Hematopoietic multipotent progenitor cell treated with erythropoietin and hydrocortisone succinate and interleukin-3 and kit ligand, for 4 days (in vitro differentiated cells): ENCODE results near the gene PTCH1.

Experiments used
- DNase-seq: peaks from one replicate; pipeline ENCODE4 v3.0.0-alpha.2; 2015

The PTCH1 gene

DNA sequence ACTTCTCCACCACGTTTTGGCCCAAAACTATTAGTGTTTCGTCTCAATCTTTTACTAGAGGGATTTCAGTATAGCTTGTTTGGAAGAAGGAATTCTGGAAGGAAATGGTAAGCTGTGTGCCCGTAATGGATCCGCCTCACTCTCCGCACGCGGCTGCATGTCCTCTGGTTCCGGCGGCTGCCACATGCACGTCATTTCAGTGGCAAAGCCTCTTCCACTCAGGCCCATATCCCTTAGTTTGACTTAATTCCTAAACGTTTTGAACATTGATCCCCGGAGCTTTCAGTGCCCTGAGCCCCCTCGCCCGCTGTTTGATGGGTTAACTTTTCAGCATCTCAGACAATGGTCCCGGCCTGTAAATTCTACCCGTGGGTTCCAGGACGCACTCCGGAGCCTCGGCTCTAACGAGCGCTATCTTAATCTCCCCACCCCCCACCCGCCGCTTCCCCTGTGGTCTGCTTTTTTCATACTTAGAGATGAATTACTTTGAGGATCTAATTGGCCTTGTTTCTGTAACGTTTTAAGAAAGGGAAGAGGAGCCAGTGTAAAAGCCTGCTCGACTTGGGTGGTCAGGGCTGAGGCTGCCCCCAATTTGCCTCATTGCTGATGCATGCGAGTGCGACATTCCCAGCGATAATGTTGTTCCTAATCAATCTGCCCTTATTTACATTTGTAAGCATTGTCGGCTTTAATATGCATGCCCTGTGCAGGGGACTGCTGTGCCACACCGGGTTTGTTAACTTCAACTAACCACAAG lies 4.6 kb downstream of the PTCH1 start:
- DNase-seq = peak; percentile 10

- no peak for DNase-seq
Measured at GRCh38 chr9:95511616-95511931, 5.2 kb downstream of the PTCH1 start.

DNA sequence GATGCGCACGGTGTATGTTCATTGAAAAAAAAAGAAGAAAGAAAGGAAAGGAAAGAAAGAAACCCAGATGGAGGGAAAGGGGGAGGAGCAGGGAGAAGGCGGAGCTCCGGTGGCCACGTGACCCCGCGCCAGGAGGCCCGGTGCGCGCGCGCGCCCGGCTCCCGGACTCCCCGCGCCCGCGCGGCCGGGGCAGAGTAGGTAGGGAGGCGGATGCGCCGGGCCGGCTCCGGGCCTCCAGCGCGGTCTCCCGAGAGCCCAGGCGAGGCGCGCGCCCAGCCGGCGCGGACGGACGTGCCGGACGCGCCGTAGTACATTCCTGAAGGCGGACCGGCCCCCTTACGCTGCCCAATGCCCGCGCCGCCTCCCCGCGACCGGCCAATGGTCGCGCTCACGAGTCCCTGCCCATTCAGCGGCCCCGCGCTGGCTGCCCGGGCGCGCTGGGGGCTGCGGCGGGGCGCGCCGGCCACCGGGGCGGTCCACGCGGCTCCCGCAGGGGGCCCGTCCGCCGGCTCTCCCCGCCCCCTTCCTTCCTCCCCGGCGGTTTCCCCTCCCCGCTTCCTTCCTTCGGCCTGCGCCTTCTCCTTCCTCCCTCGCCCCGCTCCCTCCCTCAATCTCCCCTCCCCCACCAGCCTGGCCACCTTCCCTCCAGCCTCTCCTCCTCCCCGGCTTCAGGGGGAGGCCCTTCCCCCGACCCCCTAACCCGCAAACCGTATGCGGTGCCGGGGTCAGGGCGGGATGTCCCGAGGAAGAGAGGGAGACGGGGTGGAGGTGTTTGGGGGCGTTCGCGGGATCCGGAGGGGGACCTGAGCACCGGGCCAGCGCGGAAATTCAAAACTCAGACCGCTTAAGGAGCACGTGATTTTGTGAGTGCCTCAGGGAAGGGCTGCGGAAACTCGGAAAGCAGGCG lies 5.8 kb downstream of the PTCH1 start:
- DNase-seq = peak; percentile 81

DNA sequence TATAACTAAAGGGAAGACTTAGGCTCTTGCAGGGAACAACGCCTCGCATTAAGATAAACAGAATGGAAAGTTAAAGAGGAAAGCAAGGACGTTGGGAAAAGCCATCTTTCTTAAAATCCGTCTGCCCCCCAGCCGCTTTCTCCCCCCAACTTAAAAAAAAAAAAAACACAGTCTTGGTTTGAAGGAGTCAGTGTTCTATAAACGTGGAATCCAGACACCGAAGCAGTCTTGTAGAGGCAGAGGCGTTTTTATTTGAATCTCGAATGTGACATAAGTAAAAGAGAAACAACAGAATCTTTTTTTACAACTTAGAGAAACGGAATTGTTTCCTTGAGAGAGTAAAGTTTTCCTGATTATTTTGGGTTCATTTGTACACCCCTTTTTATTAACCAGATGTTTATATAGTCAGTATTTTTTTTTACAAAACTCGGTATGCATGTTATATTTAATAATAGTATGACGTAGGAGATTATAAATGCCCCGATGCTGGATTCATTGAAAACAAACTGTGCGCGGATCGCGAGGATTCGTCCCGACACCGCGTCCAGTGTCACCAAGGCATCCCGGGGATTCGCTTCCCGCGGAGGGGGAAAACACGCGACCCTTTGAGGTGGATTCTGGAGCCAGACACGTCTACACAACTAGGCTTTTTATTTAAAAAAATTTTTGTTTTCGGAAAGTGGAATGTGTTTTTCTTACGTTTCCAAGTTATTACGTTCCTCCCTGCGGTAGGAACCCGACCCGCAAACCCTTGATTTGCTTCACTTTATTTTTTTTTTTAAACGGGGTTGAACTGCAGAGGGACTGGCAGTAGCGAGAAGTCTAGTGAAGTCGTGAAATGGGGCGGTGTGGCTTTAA lies 6.7 kb downstream of the PTCH1 start:
- DNase-seq = peak; percentile 6

DNA sequence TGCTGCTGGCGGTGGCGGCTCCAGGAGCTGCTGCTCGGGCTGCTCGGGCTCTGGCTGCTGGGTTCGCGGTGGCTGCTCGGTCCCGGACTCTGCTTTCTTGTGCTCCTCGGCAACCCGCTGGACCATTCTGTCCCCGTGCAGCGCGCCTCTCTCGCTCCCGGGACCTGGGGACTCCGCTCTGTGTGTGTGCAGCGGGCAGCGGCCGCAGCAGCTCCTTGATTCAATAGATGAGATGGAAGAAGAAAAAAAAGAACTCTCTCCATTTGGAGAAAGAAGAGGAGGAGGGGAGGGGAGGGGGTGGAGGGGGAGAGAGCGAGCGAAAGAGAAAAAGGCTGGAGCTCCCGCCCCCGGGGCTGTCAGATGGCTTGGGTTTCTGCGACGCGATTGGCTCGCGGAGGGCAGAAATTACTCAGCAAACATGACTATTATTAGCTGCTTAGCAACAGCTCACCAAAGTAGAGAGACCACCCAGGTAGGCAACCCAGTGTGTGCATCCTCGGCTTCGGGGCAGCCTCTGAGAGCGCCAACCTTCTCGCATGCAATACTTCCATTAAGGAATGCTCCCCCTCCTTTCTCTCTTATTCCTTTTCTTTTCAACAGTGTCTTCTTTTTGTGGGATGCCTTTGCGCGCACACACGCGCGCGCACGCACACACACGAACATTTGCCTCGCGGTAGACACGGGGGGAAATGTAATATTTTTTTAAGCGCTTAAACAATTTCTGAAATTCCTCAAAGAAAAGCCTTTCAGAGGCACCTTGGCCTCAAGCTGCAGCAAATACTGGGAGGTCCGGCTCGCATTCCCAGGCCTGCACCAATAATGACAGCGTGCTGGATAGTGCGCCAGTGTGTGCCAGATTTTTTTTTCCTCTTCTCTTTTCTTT lies 7.6 kb downstream of the PTCH1 start:
- peak; percentile 54 for DNase-seq

DNA sequence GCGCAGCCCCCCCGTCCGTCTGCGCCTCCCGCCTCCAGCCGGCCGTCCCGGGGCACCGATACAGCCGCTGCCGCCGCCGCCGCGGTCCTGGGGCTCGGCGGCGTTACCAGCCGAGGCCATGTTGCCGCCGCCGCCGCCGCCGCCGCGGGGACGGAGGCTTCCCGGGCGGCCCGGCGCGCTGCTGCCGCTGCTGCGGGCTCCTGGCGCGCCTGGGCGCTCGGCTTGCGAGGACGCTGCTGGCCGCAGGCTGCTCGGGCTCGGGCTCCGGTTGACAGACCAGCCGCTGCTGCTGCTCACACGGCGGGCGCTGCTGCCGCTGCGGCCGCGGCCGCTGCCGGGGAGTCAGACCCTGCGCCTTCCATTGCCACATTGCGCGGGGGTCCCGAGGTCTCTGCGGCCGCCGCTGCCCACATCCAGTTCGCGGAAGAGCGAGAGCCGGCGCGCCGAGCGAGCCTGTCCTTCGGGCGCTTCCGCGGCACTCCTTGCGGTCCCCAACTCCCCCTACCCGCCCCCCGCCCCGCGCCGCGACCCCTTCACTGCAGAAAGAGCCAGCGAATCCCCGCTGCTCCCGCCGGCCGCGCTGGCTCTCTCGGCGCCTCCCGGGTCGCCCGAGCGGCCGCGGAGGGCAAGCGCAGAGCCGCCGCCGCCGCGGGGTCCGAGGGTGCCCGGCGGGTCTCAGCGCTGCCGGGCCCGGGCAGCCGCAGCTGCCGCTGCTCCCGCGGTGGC lies 8.4 kb downstream of the PTCH1 start:
- DNase-seq = peak; percentile 39

DNA sequence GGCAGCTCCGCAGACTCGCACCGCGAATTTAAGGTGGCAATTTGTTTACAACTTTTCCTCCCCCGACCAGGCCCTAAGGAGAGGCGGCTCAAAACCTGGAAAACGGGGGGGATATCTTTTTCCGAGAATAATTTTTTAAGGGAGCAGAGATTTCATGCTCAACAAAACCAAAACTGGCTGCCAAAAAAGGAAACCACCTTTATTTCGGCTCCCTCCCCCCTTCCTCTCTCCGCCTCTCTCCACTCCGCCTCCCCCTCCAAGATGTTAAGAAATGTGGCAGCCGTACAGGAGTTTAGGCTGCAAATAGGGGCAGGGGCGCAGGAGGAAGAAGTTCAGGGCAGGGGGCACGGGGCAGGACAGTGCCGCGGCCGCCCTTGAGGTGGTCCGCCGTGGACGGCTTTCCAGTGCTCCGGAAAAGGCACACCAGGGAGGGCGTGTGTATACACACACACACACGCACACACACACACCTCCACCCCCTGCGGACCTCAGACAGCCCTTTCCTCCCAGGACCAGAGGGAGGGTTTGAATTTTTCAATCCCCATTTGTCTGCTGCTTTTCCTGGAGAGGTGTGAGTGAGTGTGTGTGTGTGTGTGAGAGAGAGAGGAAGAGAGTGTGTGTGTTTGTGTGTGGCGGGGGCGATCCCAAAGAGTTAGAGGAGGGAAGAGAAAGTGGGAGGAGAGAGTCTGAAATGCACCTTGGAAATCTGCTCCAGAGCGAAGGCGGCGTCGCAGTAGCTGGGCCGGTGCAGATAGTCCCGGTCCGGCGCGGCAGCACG lies 9.1 kb downstream of the PTCH1 start:
- peak; percentile 14 for DNase-seq

DNA sequence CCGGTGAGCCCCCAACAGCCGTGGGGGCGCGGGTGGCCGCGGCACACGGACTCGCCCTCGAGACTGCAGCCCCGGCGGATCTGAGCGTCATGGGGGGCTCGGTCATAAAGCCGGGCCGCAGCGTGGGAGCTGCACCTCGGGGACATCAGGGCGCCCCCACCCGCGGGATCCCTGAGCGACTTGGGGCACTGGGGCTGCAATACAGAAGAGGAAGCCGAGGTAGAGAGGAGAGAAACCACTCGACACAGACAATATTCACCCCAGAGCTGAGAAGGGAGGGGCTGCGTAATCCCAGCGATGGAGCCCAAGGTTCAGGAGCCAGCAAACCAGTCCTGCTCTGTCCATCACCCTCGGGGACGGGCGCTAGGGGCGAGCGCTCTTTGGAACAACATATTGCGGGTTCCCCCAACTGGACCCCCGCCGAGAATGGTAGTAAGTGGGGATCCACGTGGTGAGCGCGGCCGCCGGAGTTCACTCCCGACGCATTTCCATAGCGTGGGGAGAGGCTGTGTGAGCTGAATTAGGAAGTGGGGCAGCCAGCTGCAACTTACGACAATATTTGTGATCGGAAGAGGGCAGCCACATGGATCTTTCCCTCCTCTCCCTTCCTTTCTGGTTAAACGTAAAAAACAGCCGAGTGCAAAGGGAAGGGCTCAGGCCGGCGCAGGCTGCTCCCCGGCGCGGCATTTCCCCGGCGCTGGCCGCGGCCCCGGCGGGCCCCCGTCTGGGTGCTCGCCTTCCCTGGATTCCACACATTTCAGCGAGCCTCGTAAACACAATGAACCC lies 9.9 kb downstream of the PTCH1 start:
- peak; percentile 35 for DNase-seq

- peak; percentile 35 for DNase-seq
Measured at GRCh38 chr9:95506428-95506677, 10.4 kb downstream of the PTCH1 start.

DNA sequence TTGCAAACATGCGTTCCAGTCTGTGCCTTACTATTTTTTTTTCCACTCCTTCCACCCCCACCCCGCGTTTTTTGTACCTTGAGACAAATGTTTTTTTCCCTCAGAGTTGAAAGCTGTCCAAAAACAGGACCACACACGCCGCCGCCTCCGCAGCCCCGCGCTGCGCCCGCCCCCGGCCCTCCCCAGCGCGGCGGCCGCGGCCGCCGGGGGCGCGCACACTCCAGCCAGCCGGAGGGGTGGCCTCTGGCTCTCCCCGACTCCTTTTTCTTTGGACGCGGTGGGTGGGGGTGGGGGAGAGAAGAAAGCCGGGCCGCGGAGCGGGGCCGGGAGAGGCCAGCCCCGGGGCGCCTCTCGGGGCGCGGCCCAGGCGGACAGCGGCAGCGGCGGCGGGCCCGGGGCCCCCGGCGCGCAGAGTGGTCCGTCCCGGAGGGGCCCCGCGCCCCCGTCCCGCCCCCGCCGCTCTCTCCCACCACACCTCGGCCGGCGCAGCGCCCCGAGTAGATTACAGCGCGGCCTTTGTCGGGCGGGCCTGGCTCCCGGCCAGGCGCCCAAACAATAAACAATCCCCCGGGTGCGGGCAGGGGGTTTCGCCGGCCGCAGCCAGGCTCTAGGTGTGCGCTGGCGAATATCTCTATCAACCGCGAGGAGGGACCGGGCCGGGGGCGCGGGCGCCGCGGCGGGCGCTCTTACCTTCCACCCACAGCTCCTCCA lies 10.9 kb downstream of the PTCH1 start:
- DNase-seq = peak; percentile 4

GRCh38 chr9:95505072-95505716 lies 11.6 kb downstream of the PTCH1 start:
- DNase-seq = no peak

GRCh38 chr9:95504053-95504963 lies 12.5 kb downstream of the PTCH1 start:
- peak; percentile 8 for DNase-seq

- DNase-seq = no peak
Measured at GRCh38 chr9:95503369-95503768, 13.4 kb downstream of the PTCH1 start.

GRCh38 chr9:95502248-95502647 lies 14.5 kb downstream of the PTCH1 start:
- no peak for DNase-seq

DNA sequence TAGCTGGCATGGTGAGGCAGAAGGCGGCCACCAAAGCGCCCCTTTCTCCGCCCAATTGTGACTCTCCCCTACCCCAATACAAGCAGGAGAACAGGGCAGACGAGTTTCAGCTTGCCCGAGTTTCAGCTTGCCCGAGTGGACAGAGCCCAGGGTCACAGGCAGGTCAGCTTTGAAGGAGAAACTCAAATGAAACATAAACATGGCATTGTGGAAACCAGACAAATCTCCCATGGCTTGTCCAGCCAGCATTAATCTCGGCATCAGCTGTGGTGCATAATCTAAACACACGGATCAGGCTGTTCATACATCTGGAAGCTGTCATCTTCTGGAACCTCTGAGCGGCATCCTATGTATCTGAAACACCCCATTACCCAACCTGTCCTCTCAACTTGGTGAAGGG lies 16.9 kb downstream of the PTCH1 start:
- no peak for DNase-seq

- DNase-seq = no peak
Measured at GRCh38 chr9:95499046-95499676, 17.6 kb downstream of the PTCH1 start.

DNA sequence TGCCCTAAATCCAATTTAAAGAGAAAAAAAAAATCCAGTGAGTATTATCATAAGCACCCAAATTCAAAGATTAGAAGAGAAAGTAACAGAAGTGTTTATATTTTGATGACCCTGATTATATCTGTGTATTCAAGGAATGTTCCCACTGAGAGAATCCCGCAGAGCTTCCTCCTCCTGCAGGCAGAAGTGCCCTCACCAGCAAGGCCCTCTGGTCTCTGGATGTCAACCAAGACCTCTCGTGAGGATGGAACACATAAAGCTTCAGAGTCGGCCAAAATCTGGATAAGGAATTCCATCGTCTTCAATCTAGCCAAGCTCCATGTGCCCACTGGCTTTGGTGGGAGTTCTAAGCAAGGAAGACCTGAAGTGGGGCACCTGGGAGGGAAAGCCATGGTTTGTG lies 18.1 kb downstream of the PTCH1 start:
- DNase-seq = no peak
